Activated CD8-positive, alpha-beta T cell treated with anti-CD3 and anti-CD28 coated beads, Interleukin-2, amount 10 ng/mL, durations not matched to agents 7 days and 5 days (primary cell): ENCODE results near the gene ACTL7A. TPM values are rescaled to one million over a fixed set of nuclear protein-coding genes. Genes with fewer than 3 reads are reported as not detected.
"Not testable (repeated sequence)": the region's sequence is repeated elsewhere in the genome, so short reads cannot be mapped to it uniquely, and the experiment has no call there.

Experiments used
- ATAC-seq: fragments of 150-1000 bp; cut with Tn5 transposase; one replicate; pipeline ENCODE4 v1.10.0; 2021; ENCODE audit warnings: moderate library complexity
- CTCF ChIA-PET: fragments of 350-600 bp; sonication (Branson Sonifier 250); formaldehyde crosslinking; loops from one replicate; lab custom pipeline; 2021; ENCODE audit warnings: antibody characterized with exemption; lab: Charles Lee
- POLR2A ChIA-PET: fragments of 350-600 bp; sonication (Branson Sonifier 250); formaldehyde crosslinking; loops from one replicate; lab custom pipeline; 2021; ENCODE audit warnings: antibody characterized with exemption; lab: Charles Lee
- DNase-seq: peaks from one replicate; pipeline ENCODE4 v3.0.0-alpha.2; 2020
- H3K27ac Mint-ChIP-seq: one replicate; pipeline ENCODE4 v1.8.0; 2021; ENCODE audit warnings: mild to moderate bottlenecking, mixed read lengths
- H3K27me3 Mint-ChIP-seq: one replicate; pipeline ENCODE4 v1.8.0; 2021; ENCODE audit warnings: low read depth, mixed read lengths
- H3K36me3 Mint-ChIP-seq: one replicate; pipeline ENCODE4 v1.8.0; 2021; ENCODE audit warnings: low read depth, mixed read lengths
- H3K4me1 Mint-ChIP-seq: one replicate; pipeline ENCODE4 v1.8.0; 2021; ENCODE audit warnings: low read depth, mixed read lengths
- H3K4me3 Mint-ChIP-seq: one replicate; pipeline ENCODE4 v1.8.0; 2021; ENCODE audit warnings: mild to moderate bottlenecking, mixed read lengths
- H3K9me3 Mint-ChIP-seq: one replicate; pipeline ENCODE4 v1.8.0; 2022; ENCODE audit warnings: mixed read lengths; ENCODE audit not compliant: insufficient read depth
- total RNA-seq, 2 experiments: library from RNA; stranded (reverse); gene quantifications; one replicate each; pipeline ENCODE4 v1.2.3, GENCODE V29; 2021

The ACTL7A gene
- total RNA-seq, 2 experiments from 2014 or later = not detected

DNA sequence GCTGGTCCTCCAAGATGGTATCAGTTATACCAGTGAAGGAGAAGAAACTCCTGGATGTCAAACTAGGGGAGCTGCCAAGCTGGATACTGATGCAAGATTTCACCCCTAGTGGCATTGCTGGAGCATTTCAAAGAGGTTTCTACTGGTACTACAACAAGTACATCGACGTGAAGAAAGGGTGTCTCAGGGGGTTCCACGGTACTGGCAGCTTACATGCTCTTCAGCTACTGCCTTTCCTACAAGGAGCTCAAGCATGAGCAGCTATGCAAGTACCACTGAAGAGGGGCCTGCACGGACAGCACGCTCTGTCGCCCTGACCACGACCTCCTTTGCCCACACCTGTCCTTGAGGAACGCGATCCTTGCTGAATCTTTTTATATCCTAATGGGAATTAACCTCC is 25.7 kb upstream of the ACTL7A start:
- no peaks in the 10 kb centered on the region for H3K9me3 Mint-ChIP-seq
- POLR2A ChIA-PET = no interaction called here
- no peaks in the 10 kb centered on the region for H3K27me3 Mint-ChIP-seq
- no peak overlapping the region for H3K27ac Mint-ChIP-seq
- H3K36me3 Mint-ChIP-seq = no peaks in the 10 kb centered on the region
- ATAC-seq = no peak
- DNase-seq = no peak
- H3K4me3 Mint-ChIP-seq = no peak overlapping the region
- peaks cover 5% of the 10 kb centered on the region for H3K4me1 Mint-ChIP-seq
- CTCF ChIA-PET = no interaction called here

DNA sequence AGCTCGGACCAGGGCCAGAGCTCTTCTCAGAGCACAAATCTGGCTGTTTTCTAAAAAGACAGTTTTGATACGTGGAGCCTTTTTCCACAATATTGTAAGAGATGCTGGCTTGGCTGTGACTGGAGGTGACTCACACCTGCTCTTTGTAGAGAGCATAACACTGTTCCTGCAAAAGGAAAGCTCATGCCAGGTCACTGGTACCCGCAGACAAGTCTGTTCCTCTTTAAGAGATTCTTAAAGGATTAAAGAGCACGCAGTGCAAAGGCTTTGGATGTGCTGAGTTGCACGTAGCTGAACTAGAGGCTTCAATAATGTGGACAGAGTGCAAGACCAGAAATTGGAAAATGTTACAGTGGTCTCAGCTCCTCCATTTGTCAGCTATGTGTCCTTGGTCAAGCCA is 25.3 kb upstream of the ACTL7A start:
- POLR2A ChIA-PET = no interaction called here
- ATAC-seq (no peak), DNase-seq (no peak)
- no peaks in the 10 kb centered on the region for H3K36me3 Mint-ChIP-seq
- H3K4me3 Mint-ChIP-seq = no peak overlapping the region
- peaks cover 5% of the 10 kb centered on the region for H3K4me1 Mint-ChIP-seq
- no peak overlapping the region for H3K27ac Mint-ChIP-seq
- H3K27me3 Mint-ChIP-seq = no peaks in the 10 kb centered on the region
- CTCF ChIA-PET = no interaction called here
- H3K9me3 Mint-ChIP-seq = no peaks in the 10 kb centered on the region

DNA sequence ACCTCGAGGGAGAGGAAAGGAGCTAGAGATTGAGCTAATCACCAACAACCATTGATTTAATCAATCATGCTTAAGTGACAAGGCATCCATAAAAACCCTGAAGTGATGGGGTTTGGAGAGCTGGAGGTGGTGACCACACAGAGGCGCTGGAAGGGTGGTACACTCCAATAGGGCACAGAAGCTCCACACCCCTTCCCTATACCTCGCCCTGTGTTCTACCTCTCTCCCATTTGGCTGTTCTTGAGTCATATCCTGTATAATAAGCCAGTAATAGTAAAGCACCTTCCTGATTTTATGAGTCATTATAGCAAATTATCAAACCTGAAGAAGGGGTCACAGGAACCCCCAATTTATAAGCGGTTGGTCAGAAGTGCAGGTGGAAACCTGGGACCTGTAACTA is 24.5 kb upstream of the ACTL7A start:
- CTCF ChIA-PET = no interaction called here
- H3K4me3 Mint-ChIP-seq = no peak overlapping the region
- no peaks in the 10 kb centered on the region for H3K9me3 Mint-ChIP-seq
- DNase-seq (no peak), ATAC-seq (no peak)
- H3K27ac Mint-ChIP-seq = no peak overlapping the region
- POLR2A ChIA-PET = no interaction called here
- H3K27me3 Mint-ChIP-seq = no peaks in the 10 kb centered on the region
- H3K4me1 Mint-ChIP-seq = peaks cover 5% of the 10 kb centered on the region
- H3K36me3 Mint-ChIP-seq = no peaks in the 10 kb centered on the region

DNA sequence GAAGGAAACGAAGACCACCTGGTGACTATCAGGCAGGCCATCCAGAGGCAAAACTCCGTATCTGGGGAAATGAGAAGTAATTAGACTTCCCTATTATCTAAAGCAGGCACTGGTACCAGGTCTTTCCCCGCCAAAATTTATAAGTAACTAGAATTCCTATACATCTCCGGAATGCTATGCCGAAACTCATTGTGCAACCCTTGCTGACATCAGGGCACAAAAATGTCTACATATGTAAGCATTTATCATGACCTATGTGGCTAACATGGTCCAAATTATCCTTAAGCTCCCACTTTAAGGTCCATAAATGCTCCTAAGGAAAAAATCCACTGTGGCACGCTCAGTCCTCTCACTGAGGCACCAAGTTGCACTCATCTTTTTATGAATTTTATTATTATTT is 24.0 kb upstream of the ACTL7A start:
- ATAC-seq (no peak), DNase-seq (no peak)
- Mint-ChIP-seq H3K9me3 (no peaks in the 10 kb centered on the region), H3K36me3 (no peaks in the 10 kb centered on the region), H3K27ac (no peak overlapping the region), H3K27me3 (no peaks in the 10 kb centered on the region), H3K4me1 (peaks cover 8% of the 10 kb centered on the region), H3K4me3 (no peak overlapping the region)
- CTCF ChIA-PET = no interaction called here
- POLR2A ChIA-PET = no interaction called here

DNA sequence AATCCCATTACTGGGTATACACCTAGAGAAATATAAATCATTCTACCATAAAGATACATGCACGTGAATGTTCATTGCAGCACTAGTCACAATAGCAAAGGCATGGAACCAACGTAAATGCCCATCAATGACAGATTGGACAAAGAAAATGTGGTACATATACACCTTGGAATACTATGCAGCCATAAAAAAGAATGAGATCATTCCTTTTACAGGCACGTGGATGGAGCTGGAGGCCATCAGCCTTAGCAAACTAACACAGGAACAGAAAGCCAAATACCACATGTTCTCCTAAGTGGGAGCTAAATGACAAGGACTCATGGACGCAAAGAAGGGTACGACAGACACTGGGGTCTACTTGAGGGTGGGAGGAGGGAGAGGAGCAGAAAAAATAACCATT is 22.5 kb upstream of the ACTL7A start:
- H3K27ac Mint-ChIP-seq, H3K4me1 Mint-ChIP-seq, DNase-seq, H3K4me3 Mint-ChIP-seq, H3K9me3 Mint-ChIP-seq, H3K27me3 Mint-ChIP-seq, POLR2A ChIA-PET, CTCF ChIA-PET, ATAC-seq, H3K36me3 Mint-ChIP-seq: not testable (repeated sequence)

DNA sequence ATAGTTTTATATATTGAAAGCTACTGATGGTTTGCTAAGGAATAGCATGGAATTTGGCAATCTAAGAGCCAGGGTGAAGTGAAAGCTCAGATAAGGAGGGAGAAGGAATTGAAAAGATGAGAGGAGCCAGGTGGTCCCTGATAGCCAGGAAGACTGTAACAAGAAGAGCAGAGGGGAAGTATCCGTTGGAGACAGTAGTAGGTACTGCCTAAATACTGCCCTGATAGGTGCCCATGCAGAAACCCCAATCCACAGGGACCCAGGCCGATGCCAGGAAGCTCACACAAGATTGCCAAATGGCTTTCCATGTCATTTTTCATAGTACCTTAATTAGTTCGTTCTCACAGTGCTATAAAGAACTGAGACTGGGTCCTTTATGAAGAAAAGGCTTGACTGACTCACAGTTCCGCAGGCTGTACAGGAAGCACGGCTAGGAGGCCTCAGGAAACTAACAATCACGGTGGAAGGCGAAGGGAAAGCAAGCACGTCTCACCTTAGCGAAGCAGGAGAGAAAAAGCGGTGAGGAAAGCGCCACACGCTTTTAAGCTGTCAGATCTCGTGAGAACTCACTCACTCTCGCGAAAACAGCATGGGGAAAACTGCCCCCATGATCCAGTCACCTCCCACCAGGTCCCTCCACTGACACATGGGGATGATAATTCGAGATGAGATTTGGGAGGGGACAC is 19.3 kb upstream of the ACTL7A start:
- Mint-ChIP-seq H3K27ac (no peak overlapping the region), H3K9me3 (no peaks in the 10 kb centered on the region), H3K36me3 (no peaks in the 10 kb centered on the region), H3K27me3 (no peaks in the 10 kb centered on the region), H3K4me1 (peaks cover 4% of the 10 kb centered on the region), H3K4me3 (peak overlapping the region; percentile 15)
- ChIA-PET CTCF (interaction anchor here (1.0 kb wide), 1 partner anchor 111 kb away, joined by 3 read pairs; no protein-coding TSS in a partner anchor), POLR2A (no interaction called here)
- ATAC-seq = no peak
- DNase-seq = no peak

DNA sequence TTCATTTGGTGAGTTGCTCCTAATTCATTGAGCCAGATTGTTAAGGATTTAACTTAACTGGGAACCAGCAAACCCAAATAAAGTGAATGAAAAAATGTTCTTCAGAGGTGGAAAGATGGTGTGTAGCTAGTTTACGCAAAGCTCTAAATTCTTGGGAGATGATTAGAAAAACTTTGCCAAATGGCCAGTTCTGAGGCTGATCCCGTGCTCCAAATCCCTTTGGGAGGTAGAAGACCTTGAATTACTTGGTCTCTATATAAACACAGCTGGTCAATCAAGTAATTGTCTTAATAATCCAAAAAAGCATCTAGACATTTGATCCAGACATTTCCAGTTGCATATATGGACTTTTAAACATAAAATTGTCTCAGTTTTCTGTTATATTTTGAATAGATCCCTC is 17.7 kb upstream of the ACTL7A start:
- CTCF ChIA-PET = interaction anchor here (0.8 kb wide), 1 partner anchor 110 kb away, joined by 4 read pairs; no protein-coding TSS in a partner anchor
- Mint-ChIP-seq H3K27ac (no peak overlapping the region), H3K4me1 (peaks cover 4% of the 10 kb centered on the region), H3K4me3 (no peak overlapping the region), H3K9me3 (no peaks in the 10 kb centered on the region), H3K27me3 (no peaks in the 10 kb centered on the region), H3K36me3 (no peaks in the 10 kb centered on the region)
- POLR2A ChIA-PET = no interaction called here
- DNase-seq = no peak
- ATAC-seq = no peak

DNA sequence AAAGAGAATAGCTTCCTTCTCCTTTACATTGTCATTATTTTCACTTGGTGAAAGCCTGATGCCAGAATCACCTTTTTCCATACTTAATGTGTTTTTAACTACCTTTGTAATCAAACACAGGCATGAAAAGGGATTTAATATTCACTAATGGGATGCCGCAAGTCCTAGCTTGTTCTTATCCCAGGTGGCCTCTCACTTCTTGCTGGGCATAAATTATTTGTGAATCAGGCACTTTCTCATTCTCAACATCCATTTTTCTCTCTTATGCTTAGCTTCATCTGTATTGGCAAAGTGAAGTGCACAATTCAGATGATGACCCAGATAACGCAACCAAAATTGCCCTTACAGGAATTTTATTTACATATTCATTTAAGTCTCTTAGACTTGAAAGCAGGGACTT is 17.2 kb upstream of the ACTL7A start:
- DNase-seq = no peak
- Mint-ChIP-seq H3K9me3 (no peaks in the 10 kb centered on the region), H3K27me3 (no peaks in the 10 kb centered on the region), H3K27ac (no peak overlapping the region), H3K4me1 (peaks cover 4% of the 10 kb centered on the region), H3K4me3 (no peak overlapping the region), H3K36me3 (no peaks in the 10 kb centered on the region)
- ChIA-PET CTCF (interaction anchor here (0.8 kb wide), 1 partner anchor 110 kb away, joined by 4 read pairs; no protein-coding TSS in a partner anchor), POLR2A (no interaction called here)
- no peak for ATAC-seq

DNA sequence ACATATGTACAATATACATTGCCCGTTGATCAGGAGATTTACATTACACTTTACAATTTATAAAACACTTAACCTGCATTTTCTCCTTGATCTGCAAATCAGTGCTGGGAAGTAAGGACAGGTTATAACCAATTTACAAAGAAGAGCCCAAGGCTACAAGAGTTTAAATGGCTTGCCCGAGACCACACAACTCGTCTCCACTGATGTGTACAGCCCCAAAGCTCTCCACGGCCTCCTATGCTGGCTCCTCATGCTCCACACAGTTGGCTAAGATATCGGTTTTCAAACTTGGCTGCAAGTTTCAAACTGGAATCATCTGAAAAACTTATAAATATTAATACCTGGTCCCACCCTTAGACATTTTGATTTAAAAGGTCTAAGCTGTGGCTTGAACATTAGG is 16.6 kb upstream of the ACTL7A start:
- ChIA-PET CTCF (no interaction called here), POLR2A (no interaction called here)
- Mint-ChIP-seq H3K9me3 (no peaks in the 10 kb centered on the region), H3K4me3 (no peak overlapping the region), H3K27me3 (no peaks in the 10 kb centered on the region), H3K27ac (no peak overlapping the region), H3K36me3 (no peaks in the 10 kb centered on the region), H3K4me1 (peaks cover 4% of the 10 kb centered on the region)
- DNase-seq = no peak
- no peak for ATAC-seq

DNA sequence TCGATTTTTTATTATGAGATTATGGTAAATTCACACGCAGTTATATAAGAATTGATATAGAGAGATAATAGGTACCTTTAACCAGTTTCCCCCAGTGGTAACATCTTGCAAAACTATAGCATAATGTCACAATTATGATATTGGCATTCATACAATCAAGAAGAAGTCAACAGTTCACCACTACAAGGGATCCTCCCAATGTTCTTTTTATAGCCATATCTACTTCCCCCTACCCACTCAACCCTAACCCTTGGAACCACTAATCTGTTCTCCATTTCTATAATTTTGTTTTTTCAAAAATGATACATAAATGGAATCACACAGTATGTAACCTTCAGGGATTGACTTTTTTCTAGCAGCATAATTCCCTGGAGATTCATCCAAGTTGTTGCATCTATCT is 16.1 kb upstream of the ACTL7A start:
- Mint-ChIP-seq H3K4me1 (peaks cover 4% of the 10 kb centered on the region), H3K27ac (no peak overlapping the region), H3K9me3 (no peaks in the 10 kb centered on the region), H3K27me3 (no peaks in the 10 kb centered on the region), H3K36me3 (no peaks in the 10 kb centered on the region), H3K4me3 (no peak overlapping the region)
- DNase-seq (no peak), ATAC-seq (no peak)
- ChIA-PET POLR2A (no interaction called here), CTCF (no interaction called here)

DNA sequence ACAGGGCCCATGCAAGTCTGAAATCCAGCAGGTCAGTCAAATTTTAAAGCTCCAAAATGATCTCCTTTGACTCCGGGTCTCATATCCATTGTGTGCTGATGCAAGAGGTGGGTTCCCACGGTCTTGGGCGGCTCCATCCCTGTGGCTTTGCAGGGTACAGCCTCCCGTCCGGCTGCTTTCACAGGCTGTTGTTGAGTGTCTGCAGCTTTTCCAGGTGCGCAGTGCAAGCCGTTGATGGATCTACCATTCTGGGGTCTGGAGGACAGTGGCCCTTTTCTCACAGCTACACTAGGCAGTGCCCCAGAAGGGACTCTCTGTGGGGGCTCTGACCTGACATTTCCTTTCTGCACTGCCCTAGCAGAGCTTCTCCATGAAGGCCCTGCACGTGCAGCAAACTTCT is 13.8 kb upstream of the ACTL7A start:
- H3K9me3 Mint-ChIP-seq, DNase-seq, POLR2A ChIA-PET, ATAC-seq, H3K4me3 Mint-ChIP-seq, H3K27ac Mint-ChIP-seq, H3K36me3 Mint-ChIP-seq, H3K27me3 Mint-ChIP-seq, H3K4me1 Mint-ChIP-seq: not testable (repeated sequence)
- CTCF ChIA-PET = interaction anchor here (1.4 kb wide), 1 partner anchor 106 kb away, joined by 3 read pairs; no protein-coding TSS in a partner anchor

DNA sequence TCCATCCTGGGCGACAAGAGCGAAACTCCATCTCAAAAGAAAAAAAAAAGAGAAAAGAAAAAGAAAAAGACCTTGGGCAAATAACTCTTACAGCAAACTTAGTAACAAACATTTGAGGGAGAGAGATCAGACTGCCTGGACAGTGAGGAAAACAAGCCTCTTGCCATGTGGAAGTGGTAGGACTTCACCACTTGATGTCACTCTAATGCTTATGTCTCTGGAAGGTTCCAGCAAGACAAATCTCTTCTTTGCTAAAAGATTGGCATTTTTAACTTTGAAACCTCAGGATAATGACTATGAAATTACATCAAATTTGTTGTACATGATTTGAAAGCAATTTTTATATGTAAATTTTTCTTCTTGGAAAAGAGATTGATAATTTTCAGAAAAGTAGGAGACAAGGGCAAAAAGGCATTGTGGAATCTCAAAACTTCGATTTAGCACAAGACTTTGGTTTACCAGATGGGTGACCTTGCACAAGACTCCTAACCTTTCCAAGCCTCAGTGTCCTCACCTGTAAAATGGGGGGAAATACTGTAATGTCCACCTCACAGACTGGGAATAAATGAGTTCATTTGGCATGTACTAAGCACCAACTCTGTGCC is 11.7 kb upstream of the ACTL7A start:
- Mint-ChIP-seq H3K27ac (no peak overlapping the region), H3K27me3 (no peaks in the 10 kb centered on the region), H3K4me3 (no peak overlapping the region), H3K36me3 (no peaks in the 10 kb centered on the region), H3K4me1 (no peaks in the 10 kb centered on the region), H3K9me3 (no peaks in the 10 kb centered on the region)
- ChIA-PET CTCF (no interaction called here), POLR2A (no interaction called here)
- ATAC-seq (no peak), DNase-seq (no peak)
